NCI-H2081 (cell line): ENCODE data around the gene ARHGAP18.

Experiments
- DNase-seq, 2 experiments: peaks; one replicate each; lab custom pipeline; 2025; lab: John Stamatoyannopoulos, UW

ARHGAP18 gene

GRCh38 chr6:129667034-129667433, 42.9 kb downstream of the ARHGAP18 start:
- DNase-seq = no peak

GRCh38 chr6:129665555-129665954, 44.4 kb downstream of the ARHGAP18 start:
- DNase-seq = no peak

- DNase-seq = no peak
These were observed 46.4 kb downstream of the ARHGAP18 start for GRCh38 chr6:129663531-129663930.

- DNase-seq = no peak
These were observed 47.0 kb downstream of the ARHGAP18 start for GRCh38 chr6:129662980-129663431.

- DNase-seq = no peak
These were observed 47.6 kb downstream of the ARHGAP18 start for GRCh38 chr6:129662406-129662766.

GRCh38 chr6:129661536-129662405, 48.2 kb downstream of the ARHGAP18 start:
- peak; percentile 4 to 42 for DNase-seq

- no peak for DNase-seq
These were observed 49.7 kb downstream of the ARHGAP18 start for GRCh38 chr6:129660346-129660676.

GRCh38 chr6:129659590-129660345, 50.2 kb downstream of the ARHGAP18 start:
- DNase-seq = no peak

- DNase-seq = no peak
These were observed 50.8 kb downstream of the ARHGAP18 start for GRCh38 chr6:129659167-129659566.

- DNase-seq = no peak
These were observed 52.5 kb downstream of the ARHGAP18 start for GRCh38 chr6:129657483-129657882.

- DNase-seq = no peak
These were observed 54.6 kb downstream of the ARHGAP18 start for GRCh38 chr6:129655334-129655733.

GRCh38 chr6:129653746-129654145, 56.2 kb downstream of the ARHGAP18 start:
- no peak for DNase-seq

- no peak for DNase-seq
These were observed 56.7 kb downstream of the ARHGAP18 start for GRCh38 chr6:129653229-129653628.

- no peak for DNase-seq
These were observed 58.7 kb downstream of the ARHGAP18 start for GRCh38 chr6:129651291-129651691.

GRCh38 chr6:129648819-129649491, 61.0 kb downstream of the ARHGAP18 start:
- DNase-seq = no peak

GRCh38 chr6:129647044-129647443, 62.9 kb downstream of the ARHGAP18 start:
- no peak for DNase-seq

GRCh38 chr6:129646642-129647041, 63.3 kb downstream of the ARHGAP18 start:
- no peak for DNase-seq

GRCh38 chr6:129645830-129646579, 64.0 kb downstream of the ARHGAP18 start:
- no peak for DNase-seq

- DNase-seq = no peak
These were observed 64.7 kb downstream of the ARHGAP18 start for GRCh38 chr6:129645106-129645829.

- no peak for DNase-seq
These were observed 65.4 kb downstream of the ARHGAP18 start for GRCh38 chr6:129644567-129645015.

GRCh38 chr6:129643968-129644367, 66.0 kb downstream of the ARHGAP18 start:
- DNase-seq = no peak
